ENCODE measurements around the gene RRAD.
"Not testable (repeated sequence)": the region's sequence is repeated elsewhere in the genome, so short reads cannot be mapped to it uniquely, and the experiment has no call there.

- TF ChIP-seq CTCF (IDR thresholded peaks at IDR 0.05; ENCODE audit: poor library complexity, severe bottlenecking); EZH2 (IDR thresholded peaks at IDR 0.05; ENCODE audit: borderline replicate concordance, insufficient read depth, low read length, poor library complexity, severe bottlenecking); POLR2AphosphoS5 (IDR thresholded peaks at IDR 0.05); TAF1 (IDR thresholded peaks at IDR 0.05; ENCODE audit: low read depth); RAD21 (conservative IDR thresholded peaks at IDR 0.05); EP300 (conservative IDR thresholded peaks at IDR 0.05; ENCODE audit: poor library complexity, severe bottlenecking); SMC3 (conservative IDR thresholded peaks at IDR 0.05; ENCODE audit: poor library complexity); MXI1 (conservative IDR thresholded peaks at IDR 0.05; ENCODE audit: poor library complexity, severe bottlenecking): not testable (repeated sequence)
- TF ChIP-seq, protein P1, sequence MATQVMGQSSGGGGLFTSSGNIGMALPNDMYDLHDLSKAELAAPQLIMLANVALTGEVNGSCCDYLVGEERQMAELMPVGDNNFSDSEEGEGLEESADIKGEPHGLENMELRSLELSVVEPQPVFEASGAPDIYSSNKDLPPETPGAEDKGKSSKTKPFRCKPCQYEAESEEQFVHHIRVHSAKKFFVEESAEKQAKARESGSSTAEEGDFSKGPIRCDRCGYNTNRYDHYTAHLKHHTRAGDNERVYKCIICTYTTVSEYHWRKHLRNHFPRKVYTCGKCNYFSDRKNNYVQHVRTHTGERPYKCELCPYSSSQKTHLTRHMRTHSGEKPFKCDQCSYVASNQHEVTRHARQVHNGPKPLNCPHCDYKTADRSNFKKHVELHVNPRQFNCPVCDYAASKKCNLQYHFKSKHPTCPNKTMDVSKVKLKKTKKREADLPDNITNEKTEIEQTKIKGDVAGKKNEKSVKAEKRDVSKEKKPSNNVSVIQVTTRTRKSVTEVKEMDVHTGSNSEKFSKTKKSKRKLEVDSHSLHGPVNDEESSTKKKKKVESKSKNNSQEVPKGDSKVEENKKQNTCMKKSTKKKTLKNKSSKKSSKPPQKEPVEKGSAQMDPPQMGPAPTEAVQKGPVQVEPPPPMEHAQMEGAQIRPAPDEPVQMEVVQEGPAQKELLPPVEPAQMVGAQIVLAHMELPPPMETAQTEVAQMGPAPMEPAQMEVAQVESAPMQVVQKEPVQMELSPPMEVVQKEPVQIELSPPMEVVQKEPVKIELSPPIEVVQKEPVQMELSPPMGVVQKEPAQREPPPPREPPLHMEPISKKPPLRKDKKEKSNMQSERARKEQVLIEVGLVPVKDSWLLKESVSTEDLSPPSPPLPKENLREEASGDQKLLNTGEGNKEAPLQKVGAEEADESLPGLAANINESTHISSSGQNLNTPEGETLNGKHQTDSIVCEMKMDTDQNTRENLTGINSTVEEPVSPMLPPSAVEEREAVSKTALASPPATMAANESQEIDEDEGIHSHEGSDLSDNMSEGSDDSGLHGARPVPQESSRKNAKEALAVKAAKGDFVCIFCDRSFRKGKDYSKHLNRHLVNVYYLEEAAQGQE (IDR thresholded peaks at IDR 0.05; ENCODE audit: borderline replicate concordance): not testable (repeated sequence)
Measured at GRCh38 chr16:66974932-66975246, 49.6 kb upstream of the RRAD start.
